HG03097 (cell line): ENCODE measurements around the gene EPC1.

Experiments
- ATAC-seq: cut with Tn5 transposase; IDR thresholded peaks from one replicate; pipeline ENCODE4 v1.9.1; 2021; ENCODE audit not compliant: unreplicated experiment, low FRiP score

EPC1 gene

DNA sequence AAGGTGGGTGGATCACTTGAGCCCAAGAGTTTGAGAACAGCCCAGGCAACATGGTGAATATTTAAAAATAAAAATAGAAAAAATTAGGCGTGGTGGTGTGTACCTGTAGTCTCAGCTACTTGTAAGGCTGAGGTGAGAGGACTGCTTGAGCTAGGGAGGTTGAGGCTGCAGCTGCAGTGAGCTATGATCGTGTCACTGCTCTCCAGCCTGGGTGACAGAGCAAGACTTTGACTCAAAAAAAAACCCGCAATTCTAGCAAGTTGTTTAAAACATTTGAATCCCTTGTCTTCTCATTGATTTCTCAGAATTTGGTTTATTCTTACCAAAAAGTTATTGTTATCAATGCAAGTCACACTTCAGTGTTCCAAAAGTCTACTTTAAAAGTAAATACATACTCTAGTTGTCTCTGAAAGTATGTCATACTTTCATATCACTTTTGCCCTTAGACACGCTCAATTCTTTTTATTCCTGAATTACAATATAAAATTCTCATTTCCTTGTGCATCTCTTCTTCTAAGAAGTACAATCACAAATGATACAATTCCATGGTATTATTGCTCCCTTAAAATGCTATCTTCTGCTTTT, 6.3 kb downstream of the EPC1 start:
- ATAC-seq: no peak

DNA sequence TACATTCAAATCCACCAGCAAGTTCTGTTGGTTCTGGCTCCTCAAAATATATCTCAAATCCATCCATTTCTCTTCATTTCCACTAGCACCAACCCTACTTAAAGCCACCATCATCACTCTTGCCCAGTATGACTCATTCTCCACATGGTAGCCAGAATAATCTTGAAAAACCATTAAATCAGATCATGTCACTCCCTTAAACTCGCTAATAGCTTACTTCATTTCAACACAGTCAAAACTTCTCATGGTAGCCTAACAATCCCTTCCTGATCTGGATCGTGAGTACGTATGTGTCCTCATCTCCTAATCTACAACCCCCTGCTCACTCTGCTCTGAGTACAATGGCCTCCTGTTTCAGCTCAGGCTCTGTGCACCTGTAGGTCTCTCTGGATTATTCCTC, 8.7 kb downstream of the EPC1 start:
- ATAC-seq: no peak

DNA sequence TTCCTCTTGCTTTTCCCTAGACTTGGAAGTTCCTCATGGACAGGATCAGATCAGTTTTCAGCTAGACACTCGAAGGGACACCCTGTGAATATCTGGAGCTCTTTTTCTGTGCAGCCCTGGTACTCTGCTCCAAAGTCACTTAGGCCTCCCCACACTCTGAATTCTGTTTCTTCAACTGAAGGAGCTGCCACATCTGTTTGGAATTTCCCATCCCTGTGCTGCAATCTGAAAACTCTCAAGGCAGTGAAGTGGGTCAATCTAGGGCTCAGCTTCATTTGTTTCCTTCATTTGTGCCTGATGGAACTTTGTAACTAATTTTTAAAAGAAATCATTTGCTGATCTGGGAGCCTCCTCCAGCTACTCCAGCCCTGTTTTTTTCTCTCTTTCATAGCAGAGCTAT, 9.6 kb downstream of the EPC1 start:
- no peak for ATAC-seq

DNA sequence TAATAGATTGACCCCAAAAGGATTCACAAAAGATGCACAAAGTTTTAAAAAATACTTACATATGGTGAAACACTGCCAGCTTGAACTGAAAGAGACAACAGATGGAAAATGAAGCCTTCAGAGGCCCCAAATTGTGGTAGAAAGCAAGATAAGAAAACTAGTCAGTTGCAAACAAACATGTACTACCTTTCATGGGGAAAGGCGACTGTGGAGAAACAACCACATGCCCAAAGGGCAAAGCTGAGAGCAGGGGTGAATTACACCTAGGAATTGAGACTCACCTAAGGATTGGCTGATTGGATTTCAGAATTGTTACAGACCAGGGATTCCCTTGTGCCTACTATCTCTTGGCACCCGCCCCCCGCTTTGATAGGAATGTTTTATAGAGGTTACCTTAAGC, 13.1 kb downstream of the EPC1 start:
- ATAC-seq: no peak

DNA sequence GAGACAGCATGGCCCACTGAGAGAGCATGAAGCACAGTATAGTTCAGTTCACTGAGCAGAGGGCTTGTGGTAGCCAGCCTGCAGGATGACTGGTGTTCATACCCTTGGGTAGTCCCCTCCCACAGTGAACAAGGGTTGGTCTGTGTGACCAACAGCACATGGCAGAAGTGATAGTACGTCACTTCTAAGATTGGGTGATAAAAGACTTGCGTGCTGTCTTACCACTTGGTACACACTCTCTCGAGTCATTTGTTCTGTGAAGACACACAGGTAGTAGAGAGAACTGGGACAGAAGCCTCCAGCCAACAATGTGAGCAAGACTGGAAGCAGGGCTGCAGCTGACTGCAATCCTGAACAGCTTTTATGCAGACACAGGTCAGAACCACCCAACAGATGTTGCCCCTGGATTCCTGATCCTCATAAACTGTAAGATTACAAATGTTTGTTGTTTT, 14.6 kb downstream of the EPC1 start:
- ATAC-seq: peak; percentile 83

DNA sequence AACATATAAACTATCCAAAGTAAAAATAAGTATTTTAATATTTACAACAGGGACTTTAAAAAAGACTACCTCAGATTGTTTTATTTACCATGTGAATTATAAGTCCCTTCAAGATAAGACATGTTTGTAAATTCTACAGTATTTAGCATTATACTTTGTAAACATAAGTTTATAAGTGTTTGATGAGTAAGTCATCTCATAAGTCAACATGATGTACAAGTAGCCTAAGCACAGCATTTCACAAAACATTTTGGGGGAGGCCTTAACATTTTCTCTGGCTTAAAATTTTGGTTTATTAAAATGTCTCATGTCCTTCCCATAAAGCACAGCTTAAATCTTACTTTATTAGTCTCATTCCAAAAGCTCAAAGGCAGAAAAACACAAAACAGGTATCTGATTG, 15.4 kb downstream of the EPC1 start:
- ATAC-seq: no peak

DNA sequence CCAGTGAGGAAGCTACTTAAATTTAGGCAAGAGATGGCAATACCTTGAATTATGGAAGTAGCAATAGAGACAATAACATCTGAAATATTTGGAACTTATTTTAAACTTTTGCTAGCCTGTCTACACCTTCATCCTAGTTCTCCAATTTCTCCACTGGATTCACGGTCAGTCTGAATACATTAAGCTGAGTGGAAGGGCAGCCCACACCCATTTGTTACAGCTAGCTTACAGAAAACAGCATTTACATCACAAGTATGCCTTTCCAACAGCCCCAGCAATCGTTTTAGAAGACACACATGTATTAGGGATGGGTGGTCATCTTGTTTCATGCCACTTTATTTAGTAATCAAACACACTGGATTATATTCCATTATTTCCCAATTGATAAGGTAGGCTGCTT, 16.7 kb downstream of the EPC1 start:
- ATAC-seq: no peak

DNA sequence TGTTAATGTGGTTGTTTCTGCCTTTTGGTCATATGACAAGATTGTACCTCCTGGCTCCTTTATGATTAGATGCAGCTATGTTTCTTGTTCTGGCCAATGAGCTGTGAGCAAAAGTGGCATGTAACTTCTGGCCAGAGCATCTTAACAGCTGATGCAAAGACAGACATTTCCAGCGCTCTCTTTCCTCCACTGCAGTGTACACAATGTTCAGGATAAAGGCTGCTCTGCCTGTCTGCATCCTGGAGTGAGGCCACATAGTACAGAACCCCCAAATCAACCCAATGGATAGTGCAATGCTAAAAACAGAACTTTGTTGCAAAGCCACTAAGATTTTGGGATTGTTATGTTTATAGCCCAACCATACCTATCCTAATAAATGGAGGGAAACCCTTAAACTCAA, 17.9 kb downstream of the EPC1 start:
- ATAC-seq: no peak

DNA sequence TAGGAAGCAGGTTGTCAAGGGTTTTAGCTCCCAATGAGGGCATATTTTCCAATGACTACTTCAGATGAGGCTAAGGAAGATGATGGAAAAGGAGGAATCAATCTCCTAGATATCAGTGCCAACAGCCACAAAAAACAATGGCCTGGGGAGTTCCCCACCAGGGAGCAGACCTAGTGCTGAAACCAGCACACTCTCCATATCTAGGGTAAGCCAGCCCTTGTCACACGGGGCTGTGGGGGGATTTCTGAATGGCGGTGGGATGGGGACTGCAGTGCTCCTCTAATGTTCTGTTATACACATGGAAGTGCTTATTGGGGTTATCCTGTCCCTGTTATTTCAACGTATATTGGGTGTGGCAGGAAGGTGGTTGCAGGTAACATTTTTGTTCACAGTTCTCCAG, 18.5 kb downstream of the EPC1 start:
- ATAC-seq: no peak

DNA sequence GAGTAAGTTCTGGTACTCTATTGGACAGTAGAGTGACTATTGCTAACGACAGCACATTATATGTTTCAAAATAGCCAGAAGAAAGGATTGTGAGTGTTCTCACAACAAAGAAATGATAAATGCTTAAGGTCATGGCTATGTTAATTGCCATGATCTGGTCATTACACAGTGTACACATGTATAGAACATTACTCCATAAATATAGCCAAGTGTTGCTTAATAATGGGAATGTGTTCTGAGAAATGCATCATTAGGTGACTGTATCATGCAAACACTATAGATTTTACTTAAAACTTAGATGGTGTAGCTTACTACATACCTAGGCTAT, 19.6 kb downstream of the EPC1 start:
- no peak for ATAC-seq

DNA sequence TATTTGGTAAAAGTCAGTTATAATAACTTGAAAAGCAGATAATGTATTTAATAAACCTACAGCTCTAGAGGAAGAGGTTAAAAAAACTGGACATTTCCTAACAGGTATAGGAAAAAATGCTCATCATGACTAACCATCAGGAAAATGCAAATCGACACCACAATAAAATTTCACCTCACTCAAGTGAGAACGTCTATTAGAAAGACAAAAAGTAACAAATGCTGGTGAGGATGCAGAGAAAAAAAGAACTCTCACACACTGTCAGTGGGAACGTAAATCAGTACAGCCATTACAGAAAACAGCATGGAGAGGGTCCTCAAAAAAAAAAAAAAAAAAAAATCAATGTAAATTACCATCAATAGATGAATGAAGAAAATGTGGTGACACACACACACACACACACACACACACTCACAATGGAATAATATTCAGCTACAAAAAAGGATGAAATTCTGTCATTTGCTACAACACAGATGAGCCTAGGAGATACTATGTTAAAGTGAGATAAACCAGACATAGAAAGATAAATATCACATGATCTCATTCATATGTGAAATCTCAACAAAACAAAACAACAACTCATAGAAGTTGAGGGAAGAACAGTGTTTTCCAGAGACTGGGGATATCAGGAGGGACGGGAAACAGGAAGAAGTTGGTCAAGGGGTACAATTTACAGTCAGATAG, 20.1 kb downstream of the EPC1 start:
- ATAC-seq: no peak

DNA sequence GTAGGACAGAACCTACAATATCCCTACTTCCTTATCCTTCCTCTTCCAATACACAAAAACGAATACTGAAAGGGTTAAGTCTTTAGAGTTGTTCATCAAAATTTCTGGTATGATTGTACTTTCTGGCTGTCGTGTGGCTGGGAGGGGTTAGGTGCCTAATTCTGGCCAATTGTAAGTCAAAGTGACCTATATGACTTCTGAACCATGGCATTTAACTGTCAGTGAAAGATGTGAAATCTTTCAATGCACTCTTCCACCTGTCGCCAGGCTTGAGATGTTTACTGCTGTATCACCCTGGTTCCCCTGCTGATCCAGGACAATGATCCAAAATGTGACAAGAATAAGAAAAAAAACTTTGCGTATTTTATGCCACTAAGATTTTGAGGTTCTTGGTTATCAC, 20.8 kb downstream of the EPC1 start:
- ATAC-seq: no peak

DNA sequence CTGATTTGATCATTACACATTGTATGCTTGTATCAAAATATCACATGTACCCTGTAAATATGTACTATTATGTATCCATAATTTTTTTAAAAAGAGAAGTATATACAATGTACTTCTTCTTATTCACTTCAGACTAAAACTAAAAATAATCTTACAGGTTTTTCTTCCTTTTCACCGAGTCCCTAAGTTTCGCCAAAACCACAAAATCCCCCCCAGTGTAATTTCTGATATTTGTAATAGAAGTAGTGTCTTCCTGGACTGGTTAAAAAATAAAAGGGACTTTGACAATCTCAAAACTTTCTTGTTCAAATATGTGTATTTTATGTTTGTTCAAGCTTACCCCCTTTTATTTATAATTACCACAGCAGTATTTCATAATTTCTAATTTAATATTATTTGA, 23.9 kb downstream of the EPC1 start:
- ATAC-seq: no peak

DNA sequence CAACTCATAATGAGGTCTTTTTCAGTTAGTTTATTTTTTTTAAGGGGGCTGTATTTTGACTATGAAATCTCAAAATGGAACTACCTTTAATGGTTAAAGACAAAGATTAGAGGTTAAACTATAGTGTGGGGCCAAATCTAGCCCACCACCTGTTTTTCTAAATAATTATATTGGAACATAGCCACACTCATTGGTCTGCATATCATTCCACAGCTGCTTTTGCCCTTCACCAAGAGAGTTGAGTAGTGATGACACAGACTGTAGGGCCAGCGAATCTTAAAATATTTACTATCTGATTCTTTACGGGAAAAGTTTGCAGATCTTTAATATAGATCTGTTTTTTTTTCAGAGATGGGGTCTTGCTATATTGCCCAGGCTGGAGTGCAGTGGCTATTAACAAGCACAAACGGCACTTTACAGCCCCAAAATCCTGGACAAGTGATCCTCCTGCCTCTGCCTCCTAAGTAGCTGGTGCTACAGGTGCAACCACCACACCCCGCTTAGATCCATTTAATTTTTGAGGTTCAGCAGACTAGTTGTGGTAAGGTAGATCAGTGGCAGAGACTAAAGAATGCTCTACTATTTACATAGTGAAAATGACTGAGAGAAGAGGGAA, 25.8 kb downstream of the EPC1 start:
- no peak for ATAC-seq

DNA sequence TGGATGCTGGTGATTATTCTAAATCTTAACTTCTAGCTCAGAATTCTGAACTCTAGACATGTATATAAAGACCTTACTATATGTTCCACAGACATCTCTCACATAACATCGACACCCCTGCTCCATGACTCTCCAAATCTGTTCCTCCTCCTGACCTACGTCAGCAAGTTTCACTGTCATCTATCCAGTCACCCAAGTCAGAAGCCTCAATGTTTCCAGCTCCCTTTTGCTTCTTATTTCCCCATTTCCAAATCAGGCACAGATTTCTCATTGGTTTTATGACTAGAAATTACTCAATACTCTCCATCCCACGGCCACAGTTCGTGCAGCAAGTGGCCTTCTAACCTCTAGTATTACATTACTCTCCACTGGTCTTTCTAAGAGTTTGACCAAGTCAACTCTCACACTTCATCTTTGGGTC, 28.5 kb downstream of the EPC1 start:
- peak; percentile 27 for ATAC-seq

DNA sequence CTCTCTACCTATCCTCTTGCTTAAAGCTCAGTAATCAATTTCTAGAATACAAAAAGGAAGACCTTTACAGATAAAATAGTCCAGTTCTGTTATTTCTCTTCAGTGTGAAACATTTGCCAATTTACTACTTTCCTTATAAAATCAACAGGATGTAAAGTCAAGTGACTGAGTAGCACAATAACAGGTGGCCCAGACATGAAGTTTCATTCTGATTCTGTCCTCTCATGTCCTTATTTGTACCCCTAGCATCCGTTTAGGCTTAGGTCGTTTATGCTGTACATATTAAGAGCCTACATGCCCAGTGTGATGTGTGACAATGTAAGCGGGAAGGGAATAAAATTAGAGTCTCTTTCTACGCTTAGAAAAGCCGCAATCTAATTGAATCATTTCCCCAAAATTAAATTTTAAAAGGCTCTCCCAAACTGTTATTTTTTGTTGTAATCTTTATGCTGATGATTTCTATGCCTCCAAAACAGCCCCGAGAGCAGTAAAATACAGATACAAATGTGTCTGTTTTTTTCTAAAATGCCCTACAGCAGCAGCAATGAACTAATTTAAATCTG, 29.1 kb downstream of the EPC1 start:
- peak; percentile 95 for ATAC-seq

DNA sequence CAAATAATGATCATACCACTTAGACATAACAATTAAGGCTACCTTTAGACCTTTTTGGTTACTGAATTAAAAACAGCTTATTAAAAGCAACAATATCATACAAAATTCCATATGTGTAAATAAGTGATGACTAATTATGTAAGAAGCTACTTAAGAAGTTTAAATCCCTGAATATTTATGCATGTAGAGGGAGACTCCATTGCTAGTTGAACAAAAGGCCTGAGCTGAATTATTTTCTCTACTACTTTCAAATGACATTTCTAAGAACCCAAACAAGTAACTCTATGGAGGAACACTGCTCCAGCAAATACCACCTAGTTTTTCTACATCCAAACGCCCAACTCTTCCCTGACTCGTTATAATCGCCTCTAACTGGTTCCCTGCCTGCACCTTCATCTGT, 31.5 kb downstream of the EPC1 start:
- no peak for ATAC-seq

DNA sequence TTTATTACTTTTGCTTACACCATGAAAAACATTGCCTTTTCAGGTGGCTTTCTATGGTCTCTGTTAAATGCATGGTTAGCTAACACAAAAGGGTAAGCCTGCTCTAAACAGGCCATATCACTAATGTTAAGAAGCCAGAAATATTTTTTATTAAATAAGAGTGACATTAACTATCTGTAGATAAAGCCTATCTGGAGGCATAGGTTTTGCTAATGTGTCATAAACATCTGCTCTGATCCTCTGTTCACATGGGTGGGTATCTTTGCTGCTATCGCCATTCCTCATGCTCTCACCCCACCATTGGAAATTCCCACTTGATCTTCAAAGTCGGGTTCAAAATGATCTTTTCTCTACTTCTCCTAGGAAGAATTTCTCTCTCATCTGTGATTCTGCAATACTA, 32.4 kb downstream of the EPC1 start:
- no peak for ATAC-seq

DNA sequence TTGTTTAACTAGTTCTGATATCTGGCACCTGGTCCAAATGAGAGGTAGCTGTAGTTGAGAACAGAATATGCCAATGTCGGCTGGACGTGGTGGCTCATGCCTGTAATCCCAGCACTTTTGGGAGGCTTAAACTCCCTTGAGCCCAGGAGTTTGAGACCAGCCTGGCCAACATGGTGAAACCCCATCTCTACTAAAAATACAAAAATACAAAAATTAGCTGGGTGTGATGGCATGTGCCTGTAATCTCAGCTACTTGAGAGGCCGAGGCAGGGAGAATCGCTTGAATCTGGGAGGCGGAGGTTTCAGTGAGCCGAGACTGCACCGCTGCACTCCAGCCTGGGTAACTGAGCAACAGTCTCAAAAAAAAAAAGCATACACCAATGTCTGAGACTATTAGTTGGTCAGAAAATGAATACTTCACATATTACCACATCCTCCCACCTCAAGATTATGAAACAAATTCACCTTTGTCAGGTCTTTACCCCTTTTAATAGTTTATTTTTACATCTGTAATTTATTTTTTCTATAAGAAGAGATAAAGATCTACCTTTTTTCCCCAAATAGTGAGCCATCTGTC, 38.8 kb downstream of the EPC1 start:
- no peak for ATAC-seq

DNA sequence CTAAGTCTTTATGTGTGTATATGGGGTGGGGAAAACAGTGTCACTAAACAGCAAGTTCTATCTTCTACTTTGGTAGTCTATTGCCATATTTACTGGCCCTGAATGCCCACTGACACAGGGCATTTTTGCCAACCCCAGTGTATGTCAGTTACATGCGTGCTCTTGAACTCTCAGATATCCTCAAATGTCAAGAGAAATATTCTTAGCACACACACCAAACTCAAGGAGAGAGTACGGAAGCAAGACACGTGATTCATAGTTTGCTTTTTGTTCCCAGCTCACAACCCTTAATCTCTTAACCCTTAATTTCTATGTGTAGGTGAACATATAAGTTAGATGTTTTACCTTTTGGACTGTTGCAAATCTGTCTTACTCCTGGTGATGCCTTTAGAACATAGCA, 39.3 kb downstream of the EPC1 start:
- ATAC-seq: no peak

DNA sequence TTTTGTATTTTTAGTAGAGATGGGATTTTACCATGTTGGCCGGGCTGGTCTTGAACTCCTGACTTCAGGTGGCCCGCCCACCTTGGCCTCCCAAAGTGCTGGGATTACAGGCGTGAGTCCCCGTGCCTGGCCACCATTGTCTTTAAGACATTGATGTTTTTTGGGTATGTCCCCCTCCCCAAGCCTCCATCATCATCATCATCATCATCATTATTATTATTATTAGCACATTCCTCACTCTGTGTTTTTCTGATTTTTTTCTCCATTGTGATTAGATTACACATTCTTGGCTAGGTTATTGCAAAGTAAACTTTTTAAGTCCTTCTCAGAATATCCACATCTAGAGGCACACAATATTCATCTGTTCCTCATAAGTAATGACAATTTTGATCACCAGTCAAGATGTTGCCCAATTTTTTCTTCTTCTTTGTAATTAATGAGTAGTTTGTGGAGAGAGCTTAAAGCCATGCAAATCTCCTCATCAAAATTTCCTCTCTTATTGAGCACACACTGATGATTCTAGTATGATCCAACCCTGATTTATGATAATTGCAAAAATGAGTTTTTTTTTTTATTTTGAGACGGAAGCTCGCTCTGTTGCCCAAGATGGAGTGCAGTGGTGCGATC, 47.5 kb downstream of the EPC1 start:
- no peak for ATAC-seq
